ENCODE measurements around the gene USP28.
"Not testable (repeated sequence)": the region's sequence is repeated elsewhere in the genome, so short reads cannot be mapped to it uniquely, and the experiment has no call there.

USP28 gene

GRCh38 chr11:113774174-113774503 lies 101.2 kb downstream of the USP28 start:
- Histone ChIP-seq H3K4me1 (ENCODE audit: control insufficient read depth, insufficient read depth, low read length) (peaks cover 11% of the 10 kb centered on the region), H3K36me3 (ENCODE audit: control insufficient read depth in 2 of 2, insufficient read depth in 2 of 2, low read length in 2 of 2) (peaks cover 0 to 4% of the 10 kb centered on the region in 2 donors), H3K4me3 (ENCODE audit: low read length in 2 of 2) (peak overlapping the region; percentile 78 to 98), H3K9me3 (ENCODE audit: control insufficient read depth in 2 of 2, low read length in 2 of 2) (no peaks in the 10 kb centered on the region), H3K27ac (ENCODE audit: low read length) (peak overlapping the region; percentile 76), H3K9ac (ENCODE audit: low read length in 2 of 2) (peak overlapping the region in 1 of 2 donors; percentile 81), H3K27me3 (ENCODE audit: control insufficient read depth in 1 of 2, insufficient read depth in 2 of 2, low read length in 2 of 2) (no peaks in the 10 kb centered on the region)

GRCh38 chr11:113773416-113774173 lies 101.8 kb downstream of the USP28 start, which contains the start of gene ZW10:
Gene ZW10 (minus strand): TSS chr11:113773692. CDS start chr11:113773666, 26 bp downstream.
- Histone ChIP-seq H3K36me3 (ENCODE audit: control insufficient read depth in 2 of 2, insufficient read depth in 2 of 2, low read length in 2 of 2) (peaks cover 2 to 4% of the 10 kb centered on the region in 2 donors), H3K9ac (ENCODE audit: low read length in 2 of 2) (peak within 1 kb of the TSS; percentile 81 to 98), H3K4me1 (ENCODE audit: control insufficient read depth, insufficient read depth, low read length) (peaks cover 11% of the 10 kb centered on the region), H3K4me3 (ENCODE audit: low read length in 2 of 2) (peak within 1 kb of the TSS; percentile 78 to 98), H3K27me3 (ENCODE audit: control insufficient read depth in 1 of 2, insufficient read depth in 2 of 2, low read length in 2 of 2) (no peaks in the 10 kb centered on the region), H3K9me3 (ENCODE audit: control insufficient read depth in 2 of 2, low read length in 2 of 2) (no peaks in the 10 kb centered on the region), H3K27ac (ENCODE audit: low read length) (peak within 1 kb of the TSS; percentile 76)

GRCh38 chr11:113773092-113773415 lies 102.3 kb downstream of the USP28 start:
- Histone ChIP-seq H3K9ac (ENCODE audit: low read length in 2 of 2) (peak overlapping the region; percentile 81 to 98), H3K9me3 (ENCODE audit: control insufficient read depth in 2 of 2, low read length in 2 of 2) (no peaks in the 10 kb centered on the region), H3K4me1 (ENCODE audit: control insufficient read depth, insufficient read depth, low read length) (peaks cover 9% of the 10 kb centered on the region), H3K27me3 (ENCODE audit: control insufficient read depth in 1 of 2, insufficient read depth in 2 of 2, low read length in 2 of 2) (no peaks in the 10 kb centered on the region), H3K4me3 (ENCODE audit: low read length in 2 of 2) (peak overlapping the region; percentile 78 to 98), H3K27ac (ENCODE audit: low read length) (peak overlapping the region; percentile 76), H3K36me3 (ENCODE audit: control insufficient read depth in 2 of 2, insufficient read depth in 2 of 2, low read length in 2 of 2) (peaks cover 7 to 9% of the 10 kb centered on the region in 2 donors)

- Histone ChIP-seq H3K9me3 (ENCODE audit: control insufficient read depth in 2 of 2, low read length in 2 of 2) (no peaks in the 10 kb centered on the region), H3K36me3 (ENCODE audit: control insufficient read depth in 2 of 2, insufficient read depth in 2 of 2, low read length in 2 of 2) (peaks cover 11 to 14% of the 10 kb centered on the region in 2 donors), H3K27ac (ENCODE audit: low read length) (no peak overlapping the region), H3K4me3 (ENCODE audit: low read length in 2 of 2) (peak overlapping the region in 1 of 2 donors; percentile 98), H3K4me1 (ENCODE audit: control insufficient read depth, insufficient read depth, low read length) (peaks cover 8% of the 10 kb centered on the region), H3K9ac (ENCODE audit: low read length in 2 of 2) (no peak overlapping the region), H3K27me3 (ENCODE audit: control insufficient read depth in 1 of 2, insufficient read depth in 2 of 2, low read length in 2 of 2) (no peaks in the 10 kb centered on the region)
Observed at GRCh38 chr11:113771964-113772363, 103.4 kb downstream of the USP28 start.

- no peaks in the 10 kb centered on the region for H3K9me3 ChIP-seq (ENCODE audit: control insufficient read depth in 2 of 2, low read length in 2 of 2)
- H3K36me3 ChIP-seq (ENCODE audit: control insufficient read depth in 2 of 2, insufficient read depth in 2 of 2, low read length in 2 of 2) = peaks cover 15 to 23% of the 10 kb centered on the region in 2 donors
- H3K27ac ChIP-seq (ENCODE audit: low read length) = no peak overlapping the region
- no peak overlapping the region for H3K9ac ChIP-seq (ENCODE audit: low read length in 2 of 2)
- no peaks in the 10 kb centered on the region for H3K27me3 ChIP-seq (ENCODE audit: control insufficient read depth in 1 of 2, insufficient read depth in 2 of 2, low read length in 2 of 2)
- H3K4me3 ChIP-seq (ENCODE audit: low read length in 2 of 2) = no peak overlapping the region
- no peaks in the 10 kb centered on the region for H3K4me1 ChIP-seq (ENCODE audit: control insufficient read depth, insufficient read depth, low read length)
Observed at GRCh38 chr11:113764527-113765219, 110.7 kb downstream of the USP28 start.

GRCh38 chr11:113763040-113763439 lies 112.3 kb downstream of the USP28 start:
- not testable (repeated sequence) for H3K4me1 ChIP-seq (ENCODE audit: control insufficient read depth, insufficient read depth, low read length); H3K9me3 ChIP-seq (ENCODE audit: control insufficient read depth in 2 of 2, low read length in 2 of 2); H3K27me3 ChIP-seq (ENCODE audit: control insufficient read depth in 1 of 2, insufficient read depth in 2 of 2, low read length in 2 of 2); H3K9ac ChIP-seq (ENCODE audit: low read length in 2 of 2); H3K27ac ChIP-seq (ENCODE audit: low read length); H3K4me3 ChIP-seq (ENCODE audit: low read length in 2 of 2)
- H3K36me3 ChIP-seq (ENCODE audit: control insufficient read depth in 2 of 2, insufficient read depth in 2 of 2, low read length in 2 of 2) = peaks cover 21 to 23% of the 10 kb centered on the region in 2 donors

GRCh38 chr11:113760241-113760640 lies 115.1 kb downstream of the USP28 start:
- Histone ChIP-seq H3K9ac (ENCODE audit: low read length in 2 of 2) (no peak overlapping the region), H3K36me3 (ENCODE audit: control insufficient read depth in 2 of 2, insufficient read depth in 2 of 2, low read length in 2 of 2) (peaks cover 14 to 22% of the 10 kb centered on the region in 2 donors), H3K27me3 (ENCODE audit: control insufficient read depth in 1 of 2, insufficient read depth in 2 of 2, low read length in 2 of 2) (no peaks in the 10 kb centered on the region), H3K4me1 (ENCODE audit: control insufficient read depth, insufficient read depth, low read length) (no peaks in the 10 kb centered on the region), H3K4me3 (ENCODE audit: low read length in 2 of 2) (no peak overlapping the region), H3K27ac (ENCODE audit: low read length) (no peak overlapping the region), H3K9me3 (ENCODE audit: control insufficient read depth in 2 of 2, low read length in 2 of 2) (no peaks in the 10 kb centered on the region)

- no peaks in the 10 kb centered on the region for H3K9me3 ChIP-seq (ENCODE audit: control insufficient read depth in 2 of 2, low read length in 2 of 2)
- H3K27me3 ChIP-seq (ENCODE audit: control insufficient read depth in 1 of 2, insufficient read depth in 2 of 2, low read length in 2 of 2) = no peaks in the 10 kb centered on the region
- H3K4me1 ChIP-seq (ENCODE audit: control insufficient read depth, insufficient read depth, low read length) = no peaks in the 10 kb centered on the region
- no peak overlapping the region for H3K27ac ChIP-seq (ENCODE audit: low read length)
- H3K9ac ChIP-seq (ENCODE audit: low read length in 2 of 2) = no peak overlapping the region
- H3K36me3 ChIP-seq (ENCODE audit: control insufficient read depth in 2 of 2, insufficient read depth in 2 of 2, low read length in 2 of 2) = peaks cover 0 to 18% of the 10 kb centered on the region in 2 donors
- no peak overlapping the region for H3K4me3 ChIP-seq (ENCODE audit: low read length in 2 of 2)
Observed at GRCh38 chr11:113752932-113753331, 122.4 kb downstream of the USP28 start.

Measured in stomach smooth muscle (tissue), 2 donors.